ENCODE results near the gene TSPY3.
"Not testable (repeated sequence)": the region's sequence is repeated elsewhere in the genome, so short reads cannot be mapped to it uniquely, and the experiment has no call there.

Gene TSPY3, protein sequence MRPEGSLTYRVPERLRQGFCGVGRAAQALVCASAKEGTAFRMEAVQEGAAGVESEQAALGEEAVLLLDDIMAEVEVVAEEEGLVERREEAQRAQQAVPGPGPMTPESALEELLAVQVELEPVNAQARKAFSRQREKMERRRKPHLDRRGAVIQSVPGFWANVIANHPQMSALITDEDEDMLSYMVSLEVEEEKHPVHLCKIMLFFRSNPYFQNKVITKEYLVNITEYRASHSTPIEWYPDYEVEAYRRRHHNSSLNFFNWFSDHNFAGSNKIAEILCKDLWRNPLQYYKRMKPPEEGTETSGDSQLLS

DNA sequence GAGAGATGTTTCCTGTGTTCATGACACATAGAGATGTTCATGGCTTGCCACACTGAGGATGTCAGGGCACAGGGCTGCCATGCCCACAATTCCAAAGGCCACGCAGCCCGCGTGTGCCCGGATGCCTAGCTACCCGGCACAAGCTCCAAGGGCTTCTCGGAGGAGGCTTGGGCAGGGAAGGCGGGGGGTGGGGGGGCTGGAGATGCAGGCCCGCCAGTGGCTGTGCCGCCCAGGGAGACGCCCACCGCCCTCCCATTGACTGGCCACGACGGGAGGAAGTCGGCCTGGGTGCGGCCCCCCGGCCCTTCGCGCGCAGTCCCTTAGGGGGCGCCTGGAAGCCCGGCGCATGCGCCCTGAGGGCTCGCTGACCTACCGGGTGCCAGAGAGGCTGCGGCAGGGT lies at the start of gene TSPY3:
TSPY3 (plus strand) TSS at position 301 of the 400 bp plus-strand sequence; CDS start at position 347, 46 bp downstream.
- DNase-seq, result not testable (repeated sequence)

DNA sequence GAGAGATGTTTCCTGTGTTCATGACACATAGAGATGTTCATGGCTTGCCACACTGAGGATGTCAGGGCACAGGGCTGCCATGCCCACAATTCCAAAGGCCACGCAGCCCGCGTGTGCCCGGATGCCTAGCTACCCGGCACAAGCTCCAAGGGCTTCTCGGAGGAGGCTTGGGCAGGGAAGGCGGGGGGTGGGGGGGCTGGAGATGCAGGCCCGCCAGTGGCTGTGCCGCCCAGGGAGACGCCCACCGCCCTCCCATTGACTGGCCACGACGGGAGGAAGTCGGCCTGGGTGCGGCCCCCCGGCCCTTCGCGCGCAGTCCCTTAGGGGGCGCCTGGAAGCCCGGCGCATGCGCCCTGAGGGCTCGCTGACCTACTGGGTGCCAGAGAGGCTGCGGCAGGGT lies 40.7 kb upstream of the TSPY3 start, which contains the start of gene TSPY8:
TSPY8 (plus strand) TSS at position 301 of the 400 bp plus-strand sequence; CDS start at position 347, 46 bp downstream.
- not testable (repeated sequence) for DNase-seq

DNA sequence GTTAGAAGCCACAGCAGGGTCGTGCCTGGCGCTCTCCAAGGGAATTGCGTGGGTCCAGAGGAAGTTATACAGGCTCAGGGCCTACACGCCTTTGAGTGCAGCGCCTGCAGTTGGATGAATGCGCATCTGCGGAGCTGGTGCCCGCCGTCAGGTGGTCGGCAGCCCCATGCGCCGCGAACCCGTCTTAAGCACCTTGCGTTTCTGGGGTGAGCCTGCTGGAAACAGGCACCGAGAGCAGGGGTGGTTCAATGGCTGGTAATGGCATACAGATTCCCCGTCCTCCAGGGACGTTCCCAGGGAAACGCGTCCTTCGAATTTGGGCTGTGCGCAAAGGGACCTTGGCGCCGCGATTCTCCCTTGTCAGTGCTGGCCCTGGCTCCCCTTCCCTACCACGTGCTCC lies 1.7 kb upstream of the TSPY3 start:
- DNase-seq, result not testable (repeated sequence)
